DMS53 (cell line): ENCODE data around the gene DMD.

Experiments
- DNase-seq: peaks from one replicate; lab custom pipeline; 2025; lab: John Stamatoyannopoulos, UW

DMD gene

DNA sequence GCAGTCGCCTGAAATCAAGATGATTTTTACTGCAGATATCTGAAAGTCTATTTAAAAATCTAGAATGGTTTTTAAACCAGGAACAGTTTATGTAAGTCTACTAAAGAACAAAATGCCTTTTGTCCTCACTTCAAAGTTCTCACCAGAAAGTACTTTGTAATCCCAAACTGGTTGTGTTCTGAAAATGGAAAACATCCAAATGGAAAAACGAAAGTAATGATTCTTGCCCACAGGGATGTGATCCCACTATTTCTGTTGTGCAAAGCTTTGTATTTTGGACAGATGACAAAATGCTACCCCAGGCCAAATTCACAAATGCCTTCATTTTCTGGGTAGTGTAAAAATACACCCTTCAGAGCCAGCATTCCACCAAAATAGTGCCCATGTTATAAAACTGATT, 1874.0 kb downstream of the DMD start:
- DNase-seq = no peak

DNA sequence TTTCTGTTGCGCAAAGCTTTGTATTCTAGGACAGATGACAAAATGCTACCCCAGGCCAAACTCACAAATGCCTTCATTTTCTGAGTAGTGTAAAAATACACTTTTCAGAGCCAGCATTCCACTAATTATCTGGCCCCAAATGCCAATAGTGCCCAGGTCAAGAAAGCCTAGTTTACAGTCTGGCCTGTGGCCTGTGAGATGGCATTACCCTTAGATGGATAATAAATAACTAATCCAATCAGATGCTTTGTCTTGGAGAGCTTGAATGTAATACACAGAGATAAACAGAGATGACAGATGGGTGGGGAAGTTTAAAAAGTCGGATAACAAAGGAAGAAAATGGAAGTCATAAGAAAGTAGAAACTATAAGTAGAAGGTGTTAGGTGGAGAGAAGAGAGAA, 1874.9 kb downstream of the DMD start:
- no peak for DNase-seq

DNA sequence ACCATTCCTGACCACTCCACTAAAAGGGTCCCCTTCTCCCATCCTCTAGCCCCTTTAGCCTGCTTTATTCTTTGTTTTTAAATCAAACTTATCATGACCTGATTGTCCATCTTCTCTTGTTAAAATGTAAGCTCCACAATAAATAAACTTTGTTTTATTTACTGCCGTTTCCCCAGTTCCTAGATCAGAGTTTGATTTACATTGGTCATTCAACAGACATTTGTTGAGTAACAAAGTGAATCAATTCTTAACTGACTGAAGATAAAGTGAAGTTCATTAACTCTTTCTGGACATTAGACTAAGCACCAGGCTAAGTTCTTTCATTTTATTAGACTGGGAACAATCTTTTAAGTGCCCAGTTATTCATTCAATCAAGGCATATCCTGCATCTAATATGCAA, 1876.4 kb downstream of the DMD start:
- no peak for DNase-seq

DNA sequence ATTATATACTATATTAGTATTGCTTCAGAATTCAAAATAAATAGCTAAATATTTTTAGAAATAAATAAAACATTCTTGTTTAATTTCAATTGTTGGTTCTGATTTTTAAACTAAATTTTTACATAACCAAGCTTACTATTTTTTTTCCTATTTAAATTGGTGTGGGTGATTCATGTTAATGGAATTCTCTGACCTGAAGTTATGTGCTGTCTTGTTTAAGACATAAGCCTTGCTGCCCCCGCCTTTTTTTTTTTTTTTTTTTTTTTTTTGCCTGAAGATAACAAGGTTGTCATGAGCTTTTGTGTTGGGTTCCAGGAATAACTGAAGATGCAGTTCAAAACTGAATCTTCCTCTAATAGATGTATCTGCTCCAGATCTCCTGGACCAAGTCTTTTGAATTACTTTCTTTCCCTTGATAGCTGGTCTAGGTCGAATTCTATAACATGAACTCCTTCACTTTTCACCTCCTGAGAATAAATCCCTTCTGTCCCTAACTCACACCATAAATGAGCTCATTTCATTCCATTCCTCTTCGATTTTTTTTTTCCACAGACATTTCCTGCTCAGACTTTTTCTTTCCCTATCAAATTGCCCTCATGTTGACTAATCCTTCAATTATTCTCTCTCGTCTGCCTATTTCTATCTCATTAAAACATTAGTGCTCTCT, 1878.1 kb downstream of the DMD start:
- DNase-seq = peak; percentile 16

DNA sequence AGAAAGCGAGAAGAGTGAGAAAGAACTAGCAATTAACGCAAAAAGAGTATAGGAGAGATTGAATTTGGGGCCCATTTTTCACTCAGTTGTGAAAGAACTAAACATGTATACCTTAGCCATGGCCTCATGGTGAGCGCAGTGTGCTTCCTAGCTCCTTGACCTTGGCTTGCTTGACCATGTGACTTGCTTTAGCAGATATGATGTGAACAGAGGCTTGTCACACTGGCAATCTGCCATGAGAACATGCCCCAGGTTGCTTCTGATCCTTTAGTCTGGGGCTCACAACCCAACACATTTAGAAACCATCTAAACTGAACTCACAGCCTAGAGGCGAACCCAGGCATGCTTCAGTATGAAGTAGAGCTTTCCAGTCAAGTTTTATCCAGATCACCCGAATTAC, 1879.4 kb downstream of the DMD start:
- peak; percentile 7 for DNase-seq

DNA sequence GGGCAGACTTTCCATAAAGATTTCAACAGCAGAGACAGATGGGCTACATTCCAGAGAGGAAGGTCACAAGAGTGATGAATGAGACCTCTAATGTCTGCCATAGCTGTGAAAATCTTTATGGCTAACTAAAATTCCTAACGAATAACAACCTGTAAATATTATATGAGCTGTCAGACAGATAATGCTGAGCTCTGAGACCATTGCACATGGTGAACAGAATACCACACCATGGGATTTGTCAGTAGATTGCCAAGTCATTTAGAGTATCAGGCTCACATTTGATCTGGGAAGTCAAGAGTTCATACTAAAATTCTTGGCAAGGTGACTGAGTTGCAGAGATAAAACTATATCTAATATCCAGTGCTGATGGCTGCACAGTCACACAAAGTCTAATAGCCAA, 1880.3 kb downstream of the DMD start:
- DNase-seq = no peak

DNA sequence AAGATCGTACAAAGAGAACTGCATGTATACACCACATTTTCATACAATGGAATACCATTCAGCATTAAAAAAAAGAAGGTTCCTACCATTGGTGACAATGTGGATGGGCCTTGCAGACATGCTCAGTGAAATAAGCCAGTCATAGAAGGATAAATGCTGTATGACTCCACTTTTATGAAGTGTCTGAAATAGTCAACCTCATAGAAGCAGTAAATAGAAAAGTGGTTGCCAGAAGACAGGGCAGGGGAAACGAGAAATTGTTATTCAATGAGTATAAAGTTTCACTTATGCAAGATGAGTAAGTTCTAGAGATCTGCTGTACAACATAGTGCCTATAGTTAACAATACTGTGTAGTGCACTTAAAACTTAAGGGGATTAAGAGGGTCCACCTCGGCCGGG, 1882.1 kb downstream of the DMD start:
- no peak for DNase-seq

DNA sequence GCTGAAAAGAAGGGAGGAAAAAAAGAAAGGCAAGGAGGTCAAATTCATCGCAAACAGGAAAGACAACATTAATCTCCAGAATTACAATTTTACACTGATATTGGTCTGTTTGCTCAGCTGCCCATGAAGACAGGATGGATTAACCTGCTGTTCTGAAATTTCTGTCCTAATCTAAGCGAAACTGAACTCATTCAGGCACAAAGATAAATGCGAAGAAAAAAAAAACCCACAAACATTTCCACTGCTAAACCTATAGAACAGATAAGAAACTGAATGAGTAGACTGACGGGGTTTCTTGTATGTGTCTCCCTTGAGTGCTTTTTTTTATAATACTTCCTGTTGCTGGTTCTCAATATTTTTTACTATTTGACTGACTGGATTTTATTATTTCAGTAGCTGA, 1887.7 kb downstream of the DMD start:
- DNase-seq = peak; percentile 77

DNA sequence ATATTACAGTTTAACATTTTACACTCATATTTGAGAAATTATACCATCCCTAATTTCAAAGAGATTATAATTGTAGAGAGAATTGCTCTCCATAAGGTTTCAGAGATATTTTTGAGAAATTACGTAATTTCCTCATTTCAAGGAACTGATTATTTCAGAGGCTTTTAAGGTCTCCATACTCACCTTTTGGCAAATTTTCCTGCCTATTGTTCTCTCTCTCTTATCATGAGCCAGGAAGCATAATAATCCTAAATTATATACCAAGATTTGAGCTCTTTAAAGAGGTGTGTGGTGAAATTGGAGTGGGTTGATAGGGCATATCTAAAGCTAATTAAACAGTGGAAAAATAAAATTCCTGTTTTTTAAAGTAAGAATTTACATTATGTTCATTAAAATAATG, 1890.6 kb downstream of the DMD start:
- peak; percentile 27 for DNase-seq

DNA sequence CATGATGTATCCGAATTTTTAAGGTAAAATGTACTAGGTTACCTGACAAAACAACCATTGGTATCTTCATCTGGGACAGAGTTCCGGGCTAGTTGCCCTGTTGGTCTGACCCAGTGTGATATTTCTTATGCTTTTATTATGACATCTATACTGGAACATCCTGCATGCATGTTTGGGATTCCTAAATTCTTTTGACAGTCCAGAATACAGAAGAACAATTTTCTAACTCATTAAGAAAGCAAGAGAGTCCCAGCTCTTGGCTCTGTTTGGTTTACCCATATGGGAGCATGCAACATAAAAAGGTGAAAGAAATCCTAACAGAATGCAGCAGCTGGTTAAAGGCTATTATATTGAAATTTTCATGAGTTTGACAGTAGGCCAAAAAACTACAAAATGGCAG, 1891.8 kb downstream of the DMD start:
- DNase-seq = no peak

DNA sequence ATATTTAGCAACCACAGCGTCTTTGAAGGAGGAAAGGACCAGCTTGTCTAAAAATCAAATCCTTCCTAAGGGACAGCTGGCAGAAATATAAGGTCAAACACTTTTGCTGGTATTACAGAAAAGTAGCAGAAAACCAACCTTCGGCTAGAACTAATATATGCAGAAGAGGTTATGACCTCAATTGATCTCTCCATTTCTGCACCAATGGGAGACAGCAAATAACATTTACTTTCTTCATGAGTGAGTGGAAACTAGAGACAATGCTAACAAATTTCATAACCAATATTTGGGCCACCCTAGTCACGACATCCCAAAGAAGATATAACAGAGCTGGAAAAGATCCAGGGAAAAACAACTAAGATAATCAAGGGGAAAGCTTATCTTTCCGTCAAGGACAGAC, 1892.5 kb downstream of the DMD start:
- peak; percentile 22 for DNase-seq

DNA sequence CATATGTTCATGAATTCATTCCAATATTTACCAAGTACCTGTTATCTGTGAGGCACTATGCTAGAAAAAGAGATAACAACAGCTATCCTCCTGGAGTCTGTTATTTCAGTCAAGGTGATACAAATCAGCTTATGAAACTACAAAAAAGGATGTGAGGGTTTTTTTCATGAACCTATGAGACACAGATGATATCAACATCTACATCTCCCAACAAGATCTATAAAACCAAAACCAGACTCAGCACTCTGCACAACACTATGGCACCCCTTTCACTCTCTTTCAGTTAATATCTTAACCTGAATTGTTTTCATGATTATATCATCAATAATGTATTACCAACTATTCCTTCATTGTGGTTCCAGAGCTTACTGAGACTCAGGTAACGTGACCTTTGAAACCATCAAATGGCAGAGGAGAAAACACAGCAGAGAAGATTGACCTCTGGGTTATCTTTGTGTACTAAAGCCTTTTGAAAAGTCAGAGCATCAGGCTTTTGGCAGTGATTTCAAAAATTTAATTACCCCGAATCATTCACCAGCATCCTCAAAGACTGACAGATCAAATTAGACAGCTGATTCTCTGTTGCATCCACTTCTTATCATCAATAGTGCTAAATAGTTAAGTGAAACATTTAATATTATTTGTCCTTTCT, 1894.9 kb downstream of the DMD start:
- peak; percentile 9 for DNase-seq

DNA sequence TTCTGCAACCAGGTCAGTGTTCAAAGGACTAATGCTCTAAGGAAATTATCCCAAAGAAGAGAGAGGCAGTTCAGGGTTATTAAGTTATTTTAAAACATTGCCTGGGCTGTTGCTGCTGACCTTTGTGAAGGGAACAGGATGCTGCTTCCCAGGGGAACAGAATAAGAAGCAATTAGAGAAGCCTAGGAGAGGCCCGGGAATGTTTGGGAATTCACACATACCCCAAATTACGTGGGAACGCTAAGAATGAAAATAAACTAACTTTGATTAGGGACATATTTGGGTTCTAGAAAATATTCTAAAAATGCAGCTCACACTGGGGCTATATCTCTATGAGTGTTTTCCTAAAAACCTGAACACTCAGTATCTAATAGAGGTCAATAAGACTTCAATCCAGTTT, 1896.4 kb downstream of the DMD start:
- no peak for DNase-seq

DNA sequence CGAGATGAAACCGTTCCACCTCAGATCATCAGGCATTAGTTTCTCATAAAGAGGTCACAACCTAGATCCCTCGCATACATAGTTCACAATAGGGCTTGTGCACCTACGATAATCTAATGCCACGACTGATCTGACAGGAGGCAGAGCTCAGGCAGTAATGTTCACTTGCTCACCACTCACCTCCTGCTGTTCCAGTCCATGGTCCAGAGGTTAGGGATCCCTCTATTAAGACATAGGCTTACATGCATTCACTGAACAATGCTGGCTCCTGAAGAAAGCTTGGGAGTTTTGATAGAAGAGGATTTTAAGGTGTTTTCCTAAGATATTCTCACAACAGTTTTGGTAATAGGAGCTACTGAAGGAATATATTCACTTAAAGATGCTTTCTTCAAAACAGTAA, 1903.4 kb downstream of the DMD start:
- DNase-seq = no peak

DNA sequence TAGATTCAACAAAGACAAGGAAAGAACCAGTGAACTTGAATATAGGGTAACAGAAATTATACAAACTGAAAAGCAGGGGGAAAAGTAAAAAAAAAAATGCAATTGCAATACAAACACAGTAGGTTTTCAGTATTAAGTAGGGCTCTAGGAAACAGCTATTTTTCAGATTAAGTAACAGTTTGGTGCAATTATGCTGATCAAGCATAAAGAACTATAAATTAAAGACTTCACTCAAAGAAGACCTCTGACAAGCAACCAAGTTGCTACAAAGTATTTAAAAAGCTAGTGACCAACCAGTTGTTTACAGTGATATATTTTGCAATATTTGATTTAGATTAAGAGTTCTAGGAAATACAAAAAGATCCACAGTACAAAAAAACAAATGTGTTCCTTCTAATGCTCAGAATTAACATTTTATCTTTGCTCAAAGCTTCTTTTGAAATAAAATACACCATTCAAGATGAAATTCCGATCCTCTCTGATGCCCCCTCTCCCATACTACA, 1908.7 kb downstream of the DMD start:
- DNase-seq = no peak

DNA sequence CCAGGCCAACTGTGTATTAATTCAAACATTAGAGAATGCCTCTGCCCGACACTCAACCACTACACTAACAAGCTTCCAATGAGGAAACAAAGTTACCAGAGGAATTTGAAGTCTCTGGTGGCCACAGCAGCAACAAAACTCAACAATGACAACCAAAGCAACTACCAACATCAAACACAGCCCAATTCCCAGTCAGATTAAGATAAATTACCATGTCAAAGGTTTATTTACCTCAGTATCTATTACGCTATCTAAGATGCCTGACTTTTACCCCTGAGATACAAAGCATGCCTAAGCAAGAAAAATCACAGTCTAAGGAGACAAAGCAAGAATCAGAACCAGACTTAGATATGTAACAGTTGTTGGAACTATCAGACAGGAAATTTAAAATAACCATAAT, 1909.4 kb downstream of the DMD start:
- no peak for DNase-seq

DNA sequence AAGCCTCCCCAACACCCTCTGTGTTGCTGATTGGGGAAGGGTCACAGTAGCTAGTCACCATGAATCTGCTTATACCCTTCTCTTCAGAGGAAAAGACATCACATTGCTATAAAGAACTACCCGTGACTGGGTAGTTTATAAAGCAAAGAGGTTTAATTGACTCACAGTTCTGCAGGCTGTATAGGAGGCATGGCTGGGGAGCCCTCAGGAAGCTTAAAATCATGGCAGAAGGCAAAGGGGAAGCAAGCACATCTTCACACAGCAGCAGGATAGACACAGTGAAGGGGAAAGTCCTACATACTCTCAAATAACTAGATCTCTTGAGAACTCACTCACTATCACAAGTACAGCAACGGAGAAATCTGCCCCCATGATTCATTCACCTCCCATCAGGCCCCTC, 1910.1 kb downstream of the DMD start:
- no peak for DNase-seq

DNA sequence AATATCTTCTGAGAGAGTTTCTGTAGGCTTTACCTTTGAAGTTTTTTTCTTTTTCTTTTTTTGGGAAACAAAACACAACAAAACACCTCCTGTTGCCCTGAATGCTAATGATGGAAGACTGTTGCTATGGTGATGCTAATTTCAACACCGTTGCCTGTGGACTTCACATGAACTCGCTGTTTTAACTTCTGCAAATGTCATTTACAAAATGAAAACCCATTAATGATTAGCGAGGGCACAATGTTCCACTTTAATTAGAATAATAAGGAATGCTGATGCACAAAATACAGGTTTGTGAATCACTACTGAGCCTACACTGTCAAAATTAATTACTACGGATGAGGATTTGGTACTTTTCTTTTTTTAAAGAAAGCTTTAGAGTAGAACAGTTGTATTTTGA, 1912.4 kb downstream of the DMD start:
- DNase-seq = no peak

DNA sequence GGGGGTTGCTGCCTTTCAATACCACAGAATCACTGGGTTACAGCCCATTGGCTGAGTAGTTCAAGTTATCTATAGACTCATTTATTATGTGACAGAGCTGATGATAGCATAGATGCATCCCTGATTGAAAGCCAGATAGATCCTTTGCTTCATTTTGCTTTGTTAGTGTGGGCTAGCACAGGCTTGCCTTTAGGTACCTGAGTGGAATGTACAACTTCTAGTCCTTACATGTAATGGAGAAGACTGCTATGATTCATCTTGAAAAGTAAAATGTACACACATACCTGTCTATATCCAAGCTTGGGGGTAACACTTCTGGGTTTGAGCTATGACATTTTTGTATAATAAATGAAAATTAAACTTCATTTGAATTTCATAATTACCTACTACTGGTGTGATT, 1913.5 kb downstream of the DMD start:
- no peak for DNase-seq

DNA sequence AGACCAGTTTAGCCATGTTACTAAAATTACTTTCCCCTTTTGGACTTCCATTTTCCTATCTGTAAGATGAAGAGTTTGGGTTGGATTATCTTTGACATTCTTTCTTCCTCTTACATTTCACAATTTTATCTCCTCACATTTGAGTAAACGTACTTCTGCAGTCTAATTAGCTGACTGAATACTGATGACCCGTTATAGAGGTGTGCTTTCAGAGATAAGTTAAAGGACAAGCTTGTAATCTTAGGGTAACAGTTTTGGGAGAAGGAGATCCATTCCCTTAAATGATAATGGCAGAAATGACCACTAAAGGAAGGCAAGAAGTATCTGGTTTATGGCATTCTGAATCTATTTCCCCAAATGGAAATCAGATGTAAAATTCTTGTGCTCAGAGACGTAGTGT, 1916.9 kb downstream of the DMD start:
- no peak for DNase-seq

DNA sequence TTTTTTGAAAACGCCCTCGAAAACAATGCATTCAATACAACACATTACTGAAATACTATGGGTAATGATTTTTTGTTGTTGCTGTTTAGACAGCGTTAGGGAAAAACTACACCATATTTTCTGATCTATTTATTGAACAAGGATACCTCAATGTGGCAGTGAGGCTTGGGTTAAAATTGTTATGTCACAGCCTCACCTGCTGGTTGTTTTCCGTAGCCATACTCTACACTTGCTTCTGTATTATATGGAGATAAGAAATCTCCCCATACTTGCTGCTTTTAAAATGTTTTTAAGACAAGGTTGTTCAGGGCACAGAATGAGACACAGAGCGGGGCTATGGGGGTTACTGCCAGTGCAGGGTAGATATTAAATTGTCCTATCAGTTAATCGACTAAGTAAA, 1917.9 kb downstream of the DMD start:
- DNase-seq = no peak

DNA sequence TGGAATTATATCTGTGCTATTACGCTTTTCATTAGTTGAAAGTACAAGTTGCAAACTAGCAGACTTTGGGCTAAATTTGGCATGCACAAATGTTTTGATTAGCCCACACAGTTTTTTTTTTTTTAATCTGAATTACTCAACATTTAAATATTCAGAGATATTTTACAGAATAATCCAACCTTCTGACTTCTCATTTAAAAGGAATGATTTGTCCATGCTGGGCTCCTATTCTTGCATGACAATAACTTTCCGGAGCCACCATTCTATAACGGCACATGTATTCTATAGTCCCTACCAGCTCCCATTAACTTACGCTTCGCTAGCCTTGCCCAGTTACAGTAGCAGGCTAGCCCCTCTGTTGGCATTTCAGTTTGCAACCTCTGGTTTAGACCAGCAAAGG, 1920.2 kb downstream of the DMD start:
- no peak for DNase-seq

DNA sequence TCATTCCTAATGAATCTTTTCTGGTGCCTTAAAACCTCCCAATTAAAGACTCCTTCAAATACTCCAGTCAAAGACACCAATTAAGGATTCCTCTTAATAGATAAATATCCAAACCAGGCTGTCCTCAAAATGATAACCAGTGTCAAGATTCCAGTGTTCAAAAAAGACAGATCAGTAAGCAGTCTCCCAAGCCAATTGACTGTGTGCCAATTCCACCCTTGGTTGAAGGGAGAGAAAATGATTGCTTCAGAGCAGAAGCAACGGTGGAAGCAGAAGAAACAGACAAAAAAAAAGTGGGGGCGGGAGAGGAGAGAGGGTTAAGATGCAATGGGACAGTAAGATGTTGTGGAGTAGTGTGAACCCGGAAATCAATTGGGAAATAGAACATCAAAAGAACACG, 1923.5 kb downstream of the DMD start:
- no peak for DNase-seq

DNA sequence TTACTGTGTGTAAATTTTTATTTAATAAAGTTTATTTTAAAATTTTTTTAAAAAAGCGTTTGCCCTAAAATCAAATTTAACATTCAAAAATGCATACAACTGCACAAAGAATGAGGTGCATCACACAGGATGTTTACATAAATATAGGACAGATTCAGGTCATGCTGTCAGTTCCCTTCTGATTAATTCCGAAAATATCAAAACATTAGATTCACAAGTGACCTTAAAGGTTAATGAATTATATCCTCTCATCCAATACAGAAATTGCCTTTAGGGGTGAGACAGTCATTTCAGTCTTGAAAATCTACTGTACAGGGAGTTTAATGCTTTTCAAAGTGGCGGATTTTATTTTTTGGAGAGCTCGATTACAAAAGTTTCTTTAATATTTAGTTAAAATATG, 1930.8 kb downstream of the DMD start:
- DNase-seq = no peak
